Muscle of leg (tissue), 11 donors: Measurements from ENCODE around the gene FAM53A. TPM values are rescaled to one million over a fixed set of nuclear protein-coding genes. Genes with fewer than 3 reads are reported as not detected.

ENCODE experiments used
- DNase-seq: peaks from one replicate; pipeline ENCODE4 v3.0.0; 2013
- H3K27ac ChIP-seq: one replicate; pipeline ENCODE4 v1.5.1; 2013; ENCODE audit warnings: mild to moderate bottlenecking, low read length, control low read depth
- H3K27me3 ChIP-seq: one replicate; pipeline ENCODE4 v1.6.1; 2013; ENCODE audit warnings: low read length; ENCODE audit not compliant: control insufficient read depth, insufficient read depth
- H3K36me3 ChIP-seq: one replicate; pipeline ENCODE4 v1.6.1; 2013; ENCODE audit warnings: low read length; ENCODE audit not compliant: control insufficient read depth, insufficient read depth
- H3K4me1 ChIP-seq: one replicate; pipeline ENCODE4 v1.6.1; 2013; ENCODE audit warnings: low read length; ENCODE audit not compliant: control insufficient read depth, insufficient read depth
- H3K4me3 ChIP-seq: one replicate; pipeline ENCODE4 v1.5.1; 2013; ENCODE audit warnings: low read length, control low read depth
- H3K9me3 ChIP-seq: replicated peaks from 2 replicates; pipeline ENCODE4 v1.6.1; 2013; ENCODE audit warnings: low read depth, low read length; ENCODE audit not compliant: control insufficient read depth
- WGBS: methylation state at CpG from one replicate; pipeline ENCODE4 v1.1.5; 2013; ENCODE audit warnings: missing lambda C conversion rate; ENCODE audit not compliant: insufficient coverage; 5-methylcytosine and 5-hydroxymethylcytosine counted together
- polyA plus RNA-seq, 8 donors: library from polyadenylated mRNA; unstranded; fragments of 120-200 nt; gene quantifications; one replicate each; pipeline versions ENCODE4 v1.2.1 to v1.2.3, GENCODE V29; 2013; ENCODE audit warnings: inconsistent platforms in 1 of 8, low replicate concordance in 1 of 8; ENCODE audit not compliant: insufficient read length in 8 of 8, insufficient read depth in 1 of 8
- total RNA-seq: library from RNA; stranded (reverse); fragments of 120-200 nt; gene quantifications from one replicate; pipeline ENCODE4 v1.2.4, GENCODE V29; 2013

Gene FAM53A
- total and polyA plus RNA-seq, 9 donors = 1.2 to 2.4 (median 1.5) TPM

- Histone ChIP-seq H3K27ac (no peak overlapping the region), H3K36me3 (no peaks in the 10 kb centered on the region), H3K9me3 (no peaks in the 10 kb centered on the region), H3K4me1 (peaks cover 8% of the 10 kb centered on the region), H3K4me3 (no peak overlapping the region), H3K27me3 (peaks cover 2% of the 10 kb centered on the region)
- WGBS = 79% methylated on average over 31 of the region's 32 CpGs
- no peak for DNase-seq
Observed at GRCh38 chr4:1632109-1633104, 51.7 kb downstream of the FAM53A start.

GRCh38 chr4:1631136-1631535 lies 53.0 kb downstream of the FAM53A start:
- H3K27ac ChIP-seq = no peak overlapping the region
- no peak overlapping the region for H3K4me3 ChIP-seq
- no peaks in the 10 kb centered on the region for H3K36me3 ChIP-seq
- H3K9me3 ChIP-seq = no peaks in the 10 kb centered on the region
- H3K4me1 ChIP-seq = peaks cover 8% of the 10 kb centered on the region
- peaks cover 2% of the 10 kb centered on the region for H3K27me3 ChIP-seq
- no peak for DNase-seq
- WGBS = 71% methylated on average over 8 of the region's 9 CpGs

GRCh38 chr4:1630266-1630665 lies 53.8 kb downstream of the FAM53A start:
- Histone ChIP-seq H3K27me3 (peaks cover 2% of the 10 kb centered on the region), H3K4me3 (no peak overlapping the region), H3K36me3 (no peaks in the 10 kb centered on the region), H3K4me1 (peaks cover 8% of the 10 kb centered on the region), H3K27ac (no peak overlapping the region), H3K9me3 (no peaks in the 10 kb centered on the region)
- WGBS = 93% methylated on average over 19 of the region's 19 CpGs
- DNase-seq = no peak

GRCh38 chr4:1629699-1630083 lies 54.4 kb downstream of the FAM53A start:
- H3K27ac ChIP-seq = no peak overlapping the region
- H3K4me1 ChIP-seq = peaks cover 8% of the 10 kb centered on the region
- 26% methylated on average over 3 of the region's 10 CpGs for WGBS
- H3K27me3 ChIP-seq = peaks cover 2% of the 10 kb centered on the region
- H3K9me3 ChIP-seq = no peaks in the 10 kb centered on the region
- H3K36me3 ChIP-seq = no peaks in the 10 kb centered on the region
- H3K4me3 ChIP-seq = no peak overlapping the region
- peak; percentile 57 for DNase-seq

GRCh38 chr4:1628892-1629698 lies 55.0 kb downstream of the FAM53A start:
- Histone ChIP-seq H3K4me1 (peaks cover 8% of the 10 kb centered on the region), H3K9me3 (no peaks in the 10 kb centered on the region), H3K27me3 (peaks cover 2% of the 10 kb centered on the region), H3K27ac (no peak overlapping the region), H3K4me3 (no peak overlapping the region), H3K36me3 (no peaks in the 10 kb centered on the region)
- WGBS = 33% methylated on average over 20 of the region's 25 CpGs
- peak; percentile 58 for DNase-seq

GRCh38 chr4:1627417-1628313 lies 56.4 kb downstream of the FAM53A start:
- Histone ChIP-seq H3K36me3 (no peaks in the 10 kb centered on the region), H3K27ac (no peak overlapping the region), H3K9me3 (no peaks in the 10 kb centered on the region), H3K4me1 (peaks cover 8% of the 10 kb centered on the region), H3K4me3 (no peak overlapping the region), H3K27me3 (no peaks in the 10 kb centered on the region)
- WGBS = 85% methylated on average over 5 of the region's 16 CpGs
- DNase-seq = no peak

GRCh38 chr4:1626941-1627340 lies 57.2 kb downstream of the FAM53A start:
- DNase-seq = no peak
- H3K27ac ChIP-seq = no peak overlapping the region
- no peaks in the 10 kb centered on the region for H3K9me3 ChIP-seq
- peaks cover 8% of the 10 kb centered on the region for H3K4me1 ChIP-seq
- no peaks in the 10 kb centered on the region for H3K36me3 ChIP-seq
- WGBS = 79% methylated on average over 9 of the region's 9 CpGs
- H3K4me3 ChIP-seq = no peak overlapping the region
- no peaks in the 10 kb centered on the region for H3K27me3 ChIP-seq

GRCh38 chr4:1626151-1626550 lies 58.0 kb downstream of the FAM53A start:
- Histone ChIP-seq H3K4me3 (no peak overlapping the region), H3K36me3 (no peaks in the 10 kb centered on the region), H3K27ac (no peak overlapping the region), H3K9me3 (no peaks in the 10 kb centered on the region), H3K4me1 (peaks cover 8% of the 10 kb centered on the region), H3K27me3 (no peaks in the 10 kb centered on the region)
- WGBS = 83% methylated on average over 13 of the region's 16 CpGs
- no peak for DNase-seq

GRCh38 chr4:1625600-1626138 lies 58.4 kb downstream of the FAM53A start:
- no peaks in the 10 kb centered on the region for H3K27me3 ChIP-seq
- 94% methylated on average over 20 of the region's 23 CpGs for WGBS
- no peaks in the 10 kb centered on the region for H3K9me3 ChIP-seq
- H3K27ac ChIP-seq = no peak overlapping the region
- H3K36me3 ChIP-seq = no peaks in the 10 kb centered on the region
- no peak for DNase-seq
- H3K4me3 ChIP-seq = no peak overlapping the region
- peaks cover 8% of the 10 kb centered on the region for H3K4me1 ChIP-seq
